GM23338 (cell line): Measurements from ENCODE around the gene SULF2. TPM values are rescaled to one million over a fixed set of nuclear protein-coding genes. Genes with fewer than 3 reads are reported as not detected.

ENCODE experiments used
- ATAC-seq: fragments of 200-7000 bp; cut with Tn5 transposase; 3 replicates; pipeline ENCODE4 v1.9.1; 2020
- DNase-seq: peaks from one replicate; pipeline ENCODE4 v3.0.0-alpha.2; 2015; ENCODE audit warnings: low spot score
- H2AFZ ChIP-seq: fragments of 200-600 bp; sonication (generic); 2 replicates; pipeline ENCODE4 v1.8.0; 2016; ENCODE audit warnings: antibody characterized with exemption, mild to moderate bottlenecking, moderate library complexity
- H3F3A ChIP-seq: fragments of 200-600 bp; sonication (generic); replicated peaks from 2 replicates; pipeline ENCODE4 v1.8.0; 2017; ENCODE audit warnings: antibody characterized with exemption, mixed run types, low read depth
- H3K27ac ChIP-seq: fragments of 200-600 bp; sonication (generic); 2 replicates; pipeline ENCODE4 v1.6.1; 2016; ENCODE audit warnings: low read depth
- H3K27me3 ChIP-seq: fragments of 200-600 bp; sonication (generic); 2 replicates; pipeline ENCODE4 v1.8.0; 2016; ENCODE audit warnings: mild to moderate bottlenecking, mixed run types, moderate library complexity; ENCODE audit not compliant: insufficient read depth
- H3K36me3 ChIP-seq: fragments of 200-600 bp; sonication (generic); 2 replicates; pipeline ENCODE4 v1.8.0; 2016; ENCODE audit warnings: mild to moderate bottlenecking; ENCODE audit not compliant: insufficient read depth
- H3K4me1 ChIP-seq: fragments of 200-600 bp; sonication (generic); 2 replicates; pipeline ENCODE4 v1.8.0; 2016; ENCODE audit warnings: mild to moderate bottlenecking, moderate library complexity; ENCODE audit not compliant: insufficient read depth
- H3K4me2 ChIP-seq: fragments of 200-600 bp; sonication (generic); 2 replicates; pipeline ENCODE4 v1.7.1; 2017; ENCODE audit warnings: mixed run types
- H3K4me3 ChIP-seq: fragments of 200-600 bp; sonication (generic); 2 replicates; pipeline ENCODE4 v1.6.1; 2016; ENCODE audit warnings: mixed run types
- H3K79me2 ChIP-seq: fragments of 200-600 bp; sonication (generic); replicated peaks from 2 replicates; pipeline ENCODE4 v1.8.0; 2017; ENCODE audit warnings: mild to moderate bottlenecking; ENCODE audit not compliant: insufficient read depth
- H3K9me2 ChIP-seq: fragments of 200-600 bp; sonication (generic); 2 replicates; pipeline ENCODE4 v1.8.0; 2017; ENCODE audit not compliant: insufficient read depth
- H4K20me1 ChIP-seq: fragments of 200-600 bp; sonication (generic); replicated peaks from 2 replicates; pipeline ENCODE4 v1.8.0; 2017; ENCODE audit warnings: mild to moderate bottlenecking; ENCODE audit not compliant: insufficient read depth
- H3K27ac Mint-ChIP-seq: 2 replicates; pipeline ENCODE4 v1.8.0; 2020; ENCODE audit warnings: inconsistent platforms, mild to moderate bottlenecking, moderate library complexity, mixed read lengths
- H3K27me3 Mint-ChIP-seq: 3 replicates; pipeline ENCODE4 v1.8.0; 2022; ENCODE audit warnings: low read depth, mild to moderate bottlenecking, moderate library complexity, mixed read lengths, inconsistent platforms; ENCODE audit not compliant: insufficient read depth, poor library complexity
- H3K36me3 Mint-ChIP-seq: 3 replicates; pipeline ENCODE4 v1.8.0; 2021; ENCODE audit warnings: low read depth, mild to moderate bottlenecking, inconsistent platforms, moderate library complexity, mixed read lengths
- H3K4me1 Mint-ChIP-seq: 3 replicates; pipeline ENCODE4 v1.8.0; 2020; ENCODE audit warnings: mild to moderate bottlenecking, inconsistent platforms, mixed read lengths
- H3K4me3 Mint-ChIP-seq: 3 replicates; pipeline ENCODE4 v1.8.0; 2021; ENCODE audit warnings: moderate library complexity, mild to moderate bottlenecking, inconsistent platforms, mixed read lengths
- H3K9me3 Mint-ChIP-seq: 3 replicates; pipeline ENCODE4 v1.8.0; 2020; ENCODE audit warnings: moderate library complexity, mild to moderate bottlenecking, inconsistent platforms, mixed read lengths
- EZH2 ChIP-seq: fragments of 200-600 bp; sonication (generic); IDR thresholded peaks from one replicate; pipeline ENCODE4 v1.8.0; 2017; ENCODE audit warnings: antibody characterized with exemption, mild to moderate bottlenecking, low read depth; ENCODE audit not compliant: unreplicated experiment
- EZH2phosphoT487 ChIP-seq: fragments of 200-600 bp; sonication (generic); IDR thresholded peaks from one replicate; pipeline ENCODE4 v1.8.1; 2018; ENCODE audit warnings: antibody characterized with exemption; ENCODE audit not compliant: unreplicated experiment
- NANOG ChIP-seq: IDR thresholded peaks from 2 replicates; pipeline ENCODE4 v1.6.1; 2016; ENCODE audit warnings: antibody characterized with exemption, borderline replicate concordance
- ZNF331 ChIP-seq: fragments of 250-450 bp; sonication (Bioruptor Pico); IDR thresholded peaks from 2 replicates; pipeline ENCODE4 v1.5.0; 2020; ENCODE audit warnings: low read depth, mild to moderate bottlenecking, moderate library complexity
- ZNF462 ChIP-seq: fragments of 250-450 bp; sonication (Bioruptor Pico); IDR thresholded peaks from 2 replicates; pipeline ENCODE4 v1.5.0; 2020; ENCODE audit warnings: mild to moderate bottlenecking, moderate library complexity
- polyA plus RNA-seq: library from polyadenylated mRNA; unstranded; fragments of >200 nt; fragmentation: Nextera tagmentation; extraction: Ambion mirVana; gene quantifications from 2 replicates; pipeline ENCODE4 v1.2.1, GENCODE V29; 2016
- total RNA-seq: library from RNA; depleted of rRNA; stranded (reverse); fragments of >200 nt; shearing (Covaris generic); gene quantifications from 2 replicates; pipeline ENCODE4 v1.2.3, GENCODE V29; 2014
- TF ChIP-seq, protein P1 (sequence below): IDR thresholded peaks from one replicate; pipeline ENCODE4 v1.6.1; 2018; ENCODE audit warnings: antibody characterized with exemption; ENCODE audit not compliant: unreplicated experiment
- TF ChIP-seq, protein P2 (sequence below): IDR thresholded peaks from 2 replicates; pipeline ENCODE4 v1.6.1; 2016; ENCODE audit warnings: antibody characterized with exemption

Gene SULF2
- total and polyA plus RNA-seq, 2 experiments from 2014 or later, result 9.5 to 20.7 TPM

DNA sequence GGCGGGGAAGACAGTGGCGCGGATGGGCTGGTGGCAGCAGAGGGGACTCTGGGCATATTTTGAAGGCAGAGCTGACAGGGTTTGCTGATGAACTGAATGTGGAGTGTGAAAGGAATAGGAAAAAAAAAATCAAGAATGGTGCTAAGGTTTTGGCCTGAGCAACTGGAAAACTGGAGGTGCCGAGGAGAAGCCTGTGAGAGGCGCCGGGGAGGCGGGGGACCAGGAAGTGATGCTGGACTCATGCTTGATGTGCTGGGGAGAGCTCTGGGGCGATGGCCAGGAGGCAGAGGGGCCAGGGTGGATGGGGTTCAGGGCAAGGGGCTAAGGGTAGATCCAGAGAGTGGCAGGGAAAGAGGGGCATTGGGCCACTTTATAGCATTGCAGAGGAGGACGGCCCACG is 55.8 kb downstream of the SULF2 start:
- Mint-ChIP-seq H3K27me3 (peaks cover 13% of the 10 kb centered on the region), H3K4me1 (peaks cover 10% of the 10 kb centered on the region), H3K9me3 (no peaks in the 10 kb centered on the region), H3K4me3 (no peak overlapping the region), H3K27ac (no peak overlapping the region), H3K36me3 (no peaks in the 10 kb centered on the region)
- no peak for DNase-seq
- TF ChIP-seq EZH2 (no peak), NANOG (no peak)
- TF ChIP-seq, protein P1, sequence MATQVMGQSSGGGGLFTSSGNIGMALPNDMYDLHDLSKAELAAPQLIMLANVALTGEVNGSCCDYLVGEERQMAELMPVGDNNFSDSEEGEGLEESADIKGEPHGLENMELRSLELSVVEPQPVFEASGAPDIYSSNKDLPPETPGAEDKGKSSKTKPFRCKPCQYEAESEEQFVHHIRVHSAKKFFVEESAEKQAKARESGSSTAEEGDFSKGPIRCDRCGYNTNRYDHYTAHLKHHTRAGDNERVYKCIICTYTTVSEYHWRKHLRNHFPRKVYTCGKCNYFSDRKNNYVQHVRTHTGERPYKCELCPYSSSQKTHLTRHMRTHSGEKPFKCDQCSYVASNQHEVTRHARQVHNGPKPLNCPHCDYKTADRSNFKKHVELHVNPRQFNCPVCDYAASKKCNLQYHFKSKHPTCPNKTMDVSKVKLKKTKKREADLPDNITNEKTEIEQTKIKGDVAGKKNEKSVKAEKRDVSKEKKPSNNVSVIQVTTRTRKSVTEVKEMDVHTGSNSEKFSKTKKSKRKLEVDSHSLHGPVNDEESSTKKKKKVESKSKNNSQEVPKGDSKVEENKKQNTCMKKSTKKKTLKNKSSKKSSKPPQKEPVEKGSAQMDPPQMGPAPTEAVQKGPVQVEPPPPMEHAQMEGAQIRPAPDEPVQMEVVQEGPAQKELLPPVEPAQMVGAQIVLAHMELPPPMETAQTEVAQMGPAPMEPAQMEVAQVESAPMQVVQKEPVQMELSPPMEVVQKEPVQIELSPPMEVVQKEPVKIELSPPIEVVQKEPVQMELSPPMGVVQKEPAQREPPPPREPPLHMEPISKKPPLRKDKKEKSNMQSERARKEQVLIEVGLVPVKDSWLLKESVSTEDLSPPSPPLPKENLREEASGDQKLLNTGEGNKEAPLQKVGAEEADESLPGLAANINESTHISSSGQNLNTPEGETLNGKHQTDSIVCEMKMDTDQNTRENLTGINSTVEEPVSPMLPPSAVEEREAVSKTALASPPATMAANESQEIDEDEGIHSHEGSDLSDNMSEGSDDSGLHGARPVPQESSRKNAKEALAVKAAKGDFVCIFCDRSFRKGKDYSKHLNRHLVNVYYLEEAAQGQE, result no peak
- TF ChIP-seq, protein P2, sequence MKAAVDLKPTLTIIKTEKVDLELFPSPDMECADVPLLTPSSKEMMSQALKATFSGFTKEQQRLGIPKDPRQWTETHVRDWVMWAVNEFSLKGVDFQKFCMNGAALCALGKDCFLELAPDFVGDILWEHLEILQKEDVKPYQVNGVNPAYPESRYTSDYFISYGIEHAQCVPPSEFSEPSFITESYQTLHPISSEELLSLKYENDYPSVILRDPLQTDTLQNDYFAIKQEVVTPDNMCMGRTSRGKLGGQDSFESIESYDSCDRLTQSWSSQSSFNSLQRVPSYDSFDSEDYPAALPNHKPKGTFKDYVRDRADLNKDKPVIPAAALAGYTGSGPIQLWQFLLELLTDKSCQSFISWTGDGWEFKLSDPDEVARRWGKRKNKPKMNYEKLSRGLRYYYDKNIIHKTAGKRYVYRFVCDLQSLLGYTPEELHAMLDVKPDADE, result no peak
- no peak overlapping the region for H2AFZ ChIP-seq
- H3K4me1 ChIP-seq, result no peaks in the 10 kb centered on the region; the same call in 1 of the 2 replicates
- H3K9me2 ChIP-seq, result no peaks in the 10 kb centered on the region
- no peaks in the 10 kb centered on the region for H4K20me1 ChIP-seq
- no peak overlapping the region for H3K27ac ChIP-seq
- 0 out of 2 replicates have a peak, but pooled peaks cover 3% of the 10 kb centered on the region for H3F3A ChIP-seq
- H3K36me3 ChIP-seq, result no peaks in the 10 kb centered on the region
- no peaks in the 10 kb centered on the region for H3K79me2 ChIP-seq
- no peak for ATAC-seq
- no peak overlapping the region for H3K4me3 ChIP-seq
- H3K4me2 ChIP-seq, result no peak overlapping the region
- H3K27me3 ChIP-seq, result no peaks in the 10 kb centered on the region

GRCh38 chr20:47727909-47728361 is 57.3 kb downstream of the SULF2 start:
- 0 out of 2 replicates have a peak, but pooled peaks cover 3% of the 10 kb centered on the region for H3F3A ChIP-seq
- Mint-ChIP-seq H3K9me3 (peaks cover 6% of the 10 kb centered on the region), H3K4me3 (no peak overlapping the region), H3K27me3 (peaks cover 13% of the 10 kb centered on the region), H3K27ac (no peak overlapping the region), H3K36me3 (peaks cover 9% of the 10 kb centered on the region; the same call in 2 of the 3 replicates), H3K4me1 (peaks cover 10% of the 10 kb centered on the region)
- H2AFZ ChIP-seq, result no peak overlapping the region
- no peaks in the 10 kb centered on the region for H3K36me3 ChIP-seq
- H3K4me3 ChIP-seq, result no peak overlapping the region
- no peak for DNase-seq
- H3K27me3 ChIP-seq, result no peaks in the 10 kb centered on the region
- H3K27ac ChIP-seq, result no peak overlapping the region
- ATAC-seq, result no peak
- no peak overlapping the region for H3K4me2 ChIP-seq
- H3K79me2 ChIP-seq, result no peaks in the 10 kb centered on the region
- H3K4me1 ChIP-seq, result no peaks in the 10 kb centered on the region; the same call in 1 of the 2 replicates
- no peaks in the 10 kb centered on the region for H4K20me1 ChIP-seq
- no peaks in the 10 kb centered on the region for H3K9me2 ChIP-seq
- no peak for TF ChIP-seq ZNF462 (CRISPR knock-in tag)
- TF ChIP-seq ZNF331 (CRISPR knock-in tag), result no peak
- TF ChIP-seq, protein P2, result no peak
- no peak for TF ChIP-seq EZH2phosphoT487
